Stomach smooth muscle (tissue), 2 donors: Measurements from ENCODE around the gene GNPNAT1.

Source experiments
- H3K27ac ChIP-seq: one replicate; pipeline ENCODE4 v1.7.0; 2013; ENCODE audit warnings: mild to moderate bottlenecking, low read length, inconsistent platforms
- H3K27me3 ChIP-seq, 2 donors: one replicate each; pipeline ENCODE4 v1.7.0; 2013; ENCODE audit warnings: low read length in 2 of 2; ENCODE audit not compliant: insufficient read depth in 2 of 2, control insufficient read depth in 1 of 2
- H3K36me3 ChIP-seq, 2 donors: one replicate each; pipeline ENCODE4 v1.7.0; 2013; ENCODE audit warnings: low read length in 2 of 2; ENCODE audit not compliant: control insufficient read depth in 2 of 2, insufficient read depth in 2 of 2
- H3K4me1 ChIP-seq: one replicate; pipeline ENCODE4 v1.7.0; 2013; ENCODE audit warnings: low read length; ENCODE audit not compliant: control insufficient read depth, insufficient read depth
- H3K4me3 ChIP-seq, 2 donors: one replicate each; pipeline ENCODE4 v1.7.0; 2013; ENCODE audit warnings: low read length in 2 of 2
- H3K9ac ChIP-seq, 2 donors: one replicate each; pipeline ENCODE4 v1.7.0; 2013; ENCODE audit warnings: low read length in 2 of 2, mild to moderate bottlenecking in 1 of 2
- H3K9me3 ChIP-seq, 2 donors: one replicate each; pipeline ENCODE4 v1.7.0; 2013; ENCODE audit warnings: low read length in 2 of 2; ENCODE audit not compliant: control insufficient read depth in 2 of 2
- donor health status: healthy.
- donor health status: Pancreatic carcinoma.

The GNPNAT1 gene

DNA sequence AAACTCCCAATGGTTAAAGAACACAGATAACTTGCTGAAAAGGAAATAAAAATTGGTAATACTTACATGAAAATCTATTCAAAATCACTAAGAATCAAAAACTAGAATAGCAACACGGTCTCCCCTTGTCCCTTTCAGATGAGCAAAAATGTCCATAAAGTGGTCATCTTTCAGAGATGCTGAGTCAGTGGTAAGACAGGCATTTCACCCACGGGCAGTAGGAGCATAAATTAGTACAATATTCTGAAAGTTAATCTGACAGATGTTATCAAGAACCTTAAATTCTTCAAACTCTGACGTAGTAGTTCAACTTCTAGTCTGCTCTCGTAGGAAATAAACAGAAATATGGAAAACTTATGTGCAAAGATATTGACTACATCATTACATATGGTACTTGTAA is 33.1 kb upstream of the GNPNAT1 start:
- no peak overlapping the region for H3K27ac ChIP-seq
- no peaks in the 10 kb centered on the region for H3K36me3 ChIP-seq
- no peaks in the 10 kb centered on the region for H3K9me3 ChIP-seq
- H3K4me1 ChIP-seq = no peaks in the 10 kb centered on the region
- H3K9ac ChIP-seq = no peak overlapping the region
- H3K4me3 ChIP-seq = no peak overlapping the region
- H3K27me3 ChIP-seq = no peaks in the 10 kb centered on the region

- Histone ChIP-seq H3K4me3 (no peak overlapping the region), H3K4me1 (no peaks in the 10 kb centered on the region), H3K27ac (no peak overlapping the region), H3K9me3 (no peaks in the 10 kb centered on the region), H3K9ac (no peak overlapping the region), H3K27me3 (no peaks in the 10 kb centered on the region), H3K36me3 (no peaks in the 10 kb centered on the region)
Measured at GRCh38 chr14:52821805-52822250, 30.4 kb upstream of the GNPNAT1 start.

- Histone ChIP-seq H3K27ac (no peak overlapping the region), H3K4me1 (no peaks in the 10 kb centered on the region), H3K9me3 (no peaks in the 10 kb centered on the region)
Measured at GRCh38 chr14:52808101-52808500, 16.7 kb upstream of the GNPNAT1 start.

DNA sequence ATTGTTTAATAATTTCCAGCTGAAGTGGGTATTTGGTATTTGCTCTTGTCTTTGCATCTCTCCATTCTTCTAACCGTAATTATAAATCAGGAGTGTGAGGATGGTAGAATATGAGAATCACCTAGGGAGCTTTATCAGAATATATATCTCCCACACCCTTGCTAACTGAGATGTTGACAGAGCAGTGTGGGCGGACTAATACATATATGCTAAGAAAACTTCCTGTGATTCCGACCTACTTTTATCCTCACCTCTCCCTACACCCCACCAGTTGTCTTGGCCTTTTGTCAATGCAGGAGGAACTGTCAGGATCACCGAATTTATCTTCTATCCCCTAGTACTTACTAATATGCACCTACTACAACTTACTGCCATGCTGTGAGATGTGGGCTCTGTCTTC is 14.7 kb upstream of the GNPNAT1 start:
- no peaks in the 10 kb centered on the region for H3K36me3 ChIP-seq

More at GRCh38 chr14:52808101-52808500, 16.7 kb upstream of the GNPNAT1 start:
- Histone ChIP-seq H3K36me3 (no peaks in the 10 kb centered on the region), H3K4me3 (no peak overlapping the region), H3K9ac (no peak overlapping the region), H3K27me3 (no peaks in the 10 kb centered on the region)

GRCh38 chr14:52802597-52802996 is 11.2 kb upstream of the GNPNAT1 start:
- Histone ChIP-seq H3K36me3 (no peaks in the 10 kb centered on the region), H3K4me1 (no peaks in the 10 kb centered on the region), H3K9ac (no peak overlapping the region), H3K4me3 (no peak overlapping the region), H3K27me3 (no peaks in the 10 kb centered on the region), H3K9me3 (no peaks in the 10 kb centered on the region), H3K27ac (no peak overlapping the region)

More for the DNA sequence above, 14.7 kb upstream of the GNPNAT1 start:
- H3K27me3 ChIP-seq = no peaks in the 10 kb centered on the region
- H3K4me1 ChIP-seq = no peaks in the 10 kb centered on the region
- H3K4me3 ChIP-seq = no peak overlapping the region
- H3K9me3 ChIP-seq = no peaks in the 10 kb centered on the region
- H3K27ac ChIP-seq = no peak overlapping the region
- H3K9ac ChIP-seq = no peak overlapping the region

DNA sequence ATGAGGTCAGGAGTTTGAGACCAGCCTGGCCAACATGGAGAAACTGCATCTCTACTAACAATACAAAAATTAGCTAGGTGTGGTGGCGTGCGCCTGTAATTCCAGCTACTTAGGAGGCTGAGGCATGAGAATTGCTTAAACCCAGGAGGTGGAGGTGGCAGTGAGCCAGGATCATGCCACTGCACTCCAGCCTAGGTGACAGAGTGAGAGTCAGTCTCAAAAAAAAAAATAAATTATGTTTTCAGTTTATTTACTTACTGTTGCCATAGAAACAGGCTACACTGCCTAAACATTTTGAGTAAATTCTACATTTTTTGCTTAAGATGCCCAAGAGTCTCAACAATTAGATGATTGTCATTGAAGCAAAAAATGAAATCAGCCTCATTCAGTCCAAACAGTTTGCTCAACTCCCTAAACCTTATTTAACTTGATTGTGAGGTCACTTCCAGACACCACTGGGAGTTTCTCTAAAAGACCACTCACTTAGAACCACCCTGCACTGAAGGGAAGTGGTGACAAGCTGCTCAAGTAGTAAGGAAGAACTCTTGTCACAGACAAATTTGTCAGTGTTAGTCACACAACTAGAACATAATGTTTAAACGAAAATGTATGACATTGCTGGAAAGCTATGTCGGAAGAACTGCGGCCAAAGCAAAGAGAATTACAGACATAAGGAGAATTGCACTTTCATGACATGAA is 9.8 kb upstream of the GNPNAT1 start:
- Histone ChIP-seq H3K9ac (peak overlapping the region in 1 of 2 donors; percentile 42), H3K27me3 (no peaks in the 10 kb centered on the region), H3K4me3 (no peak overlapping the region), H3K36me3 (no peaks in the 10 kb centered on the region), H3K9me3 (no peaks in the 10 kb centered on the region), H3K27ac (no peak overlapping the region), H3K4me1 (no peaks in the 10 kb centered on the region)

GRCh38 chr14:52798826-52799225 is 7.4 kb upstream of the GNPNAT1 start:
- Histone ChIP-seq H3K27me3 (no peaks in the 10 kb centered on the region), H3K36me3 (no peaks in the 10 kb centered on the region), H3K4me3 (no peak overlapping the region), H3K9ac (no peak overlapping the region), H3K9me3 (no peaks in the 10 kb centered on the region), H3K4me1 (no peaks in the 10 kb centered on the region), H3K27ac (no peak overlapping the region)

- Histone ChIP-seq H3K9ac (no peak overlapping the region), H3K4me3 (no peak overlapping the region), H3K9me3 (no peaks in the 10 kb centered on the region), H3K27me3 (no peaks in the 10 kb centered on the region), H3K4me1 (no peaks in the 10 kb centered on the region), H3K36me3 (no peaks in the 10 kb centered on the region), H3K27ac (no peak overlapping the region)
Measured at GRCh38 chr14:52797653-52798052, 6.2 kb upstream of the GNPNAT1 start.

- no peak overlapping the region for H3K4me3 ChIP-seq
- H3K36me3 ChIP-seq = no peaks in the 10 kb centered on the region
- no peak overlapping the region for H3K9ac ChIP-seq
- no peaks in the 10 kb centered on the region for H3K27me3 ChIP-seq
- H3K27ac ChIP-seq = no peak overlapping the region
- peaks cover 19% of the 10 kb centered on the region for H3K4me1 ChIP-seq
- no peaks in the 10 kb centered on the region for H3K9me3 ChIP-seq
Measured at GRCh38 chr14:52793061-52793460, 1.7 kb upstream of the GNPNAT1 start.

DNA sequence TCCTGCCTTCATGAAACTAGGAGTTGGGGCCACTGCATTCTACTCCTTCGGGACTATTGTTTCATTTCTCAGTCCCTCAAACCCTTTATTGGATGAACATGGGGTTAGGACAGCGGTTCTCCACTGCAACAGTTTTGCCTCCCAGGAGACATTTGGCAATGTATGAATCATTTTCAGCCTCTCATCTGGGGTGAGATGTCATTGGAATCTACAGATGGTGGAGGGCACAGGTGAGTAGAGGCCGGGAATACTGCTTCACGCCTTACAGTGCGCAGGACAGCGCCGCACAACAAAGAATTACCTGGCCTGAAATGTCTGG is 649 bp upstream of the GNPNAT1 start:
- Histone ChIP-seq H3K27me3 (no peaks in the 10 kb centered on the region), H3K36me3 (no peaks in the 10 kb centered on the region), H3K27ac (peak overlapping the region; percentile 96), H3K4me1 (peaks cover 19% of the 10 kb centered on the region), H3K4me3 (peak overlapping the region; percentile 66 to 83), H3K9ac (peak overlapping the region; percentile 75 to 91), H3K9me3 (no peaks in the 10 kb centered on the region)

DNA sequence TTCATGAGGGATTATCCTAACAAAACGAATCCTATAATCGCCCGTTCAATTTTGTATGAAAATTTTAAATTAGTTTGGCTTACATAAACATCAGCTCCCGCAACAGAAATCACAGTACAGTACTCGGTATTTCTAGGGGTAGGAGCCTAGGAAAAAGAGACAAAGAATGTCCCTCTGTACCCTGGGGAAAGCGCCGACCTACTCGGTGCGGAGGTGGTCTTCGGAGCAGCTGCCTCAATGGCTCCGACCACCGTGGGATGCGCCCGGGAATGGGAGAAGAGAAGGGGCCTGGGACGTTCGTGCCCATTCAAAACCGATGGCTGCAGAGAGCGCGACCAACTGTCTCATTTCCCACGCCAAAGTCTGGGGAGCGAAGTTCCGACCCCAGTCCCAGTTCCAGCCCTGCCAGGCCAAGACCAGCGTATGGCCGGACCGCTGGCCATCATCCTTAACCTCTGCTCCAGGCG is 618 bp downstream of the GNPNAT1 start:
- H3K4me3 ChIP-seq = peak overlapping the region; percentile 93 to 99
- H3K36me3 ChIP-seq = no peaks in the 10 kb centered on the region
- H3K9me3 ChIP-seq = no peaks in the 10 kb centered on the region
- peaks cover 19% of the 10 kb centered on the region for H3K4me1 ChIP-seq
- H3K27me3 ChIP-seq = no peaks in the 10 kb centered on the region
- H3K27ac ChIP-seq = peak overlapping the region; percentile 69
- H3K9ac ChIP-seq = peak overlapping the region; percentile 79 to 85
